Stimulated activated naive B cell treated with anti-CD40 and anti-IgM and Interleukin-4, amounts not matched to agents 10 μg/mL and 1 μg/mL and 100 μg/mL, for 72 hours (primary cell): Measurements from ENCODE around the gene UBTD2.
A peak's percentile ranks its signal among the peaks of the same experiment; 100 is the strongest.

Source experiments
- ATAC-seq, 2 donors: fragments of 150-1000 bp; cut with Tn5 transposase; replicated peaks; 2 replicates each; pipeline ENCODE4 v1.10.0; 2021; ENCODE audit warnings: moderate library complexity in 1 of 2
- DNase-seq: peaks from one replicate; pipeline ENCODE4 v3.0.0; 2021
- H3K27ac Mint-ChIP-seq: one replicate; pipeline ENCODE4 v1.8.0; 2022; ENCODE audit warnings: mild to moderate bottlenecking, mixed read lengths
- H3K27me3 Mint-ChIP-seq, 2 donors: one replicate each; pipeline ENCODE4 v1.8.0; 2022; ENCODE audit warnings: mixed read lengths in 2 of 2
- H3K36me3 Mint-ChIP-seq, 2 donors: one replicate each; pipeline ENCODE4 v1.8.0; 2022; ENCODE audit warnings: mixed read lengths in 2 of 2, mild to moderate bottlenecking in 1 of 2
- H3K4me1 Mint-ChIP-seq, 2 donors: one replicate each; pipeline ENCODE4 v1.8.0; 2022; ENCODE audit warnings: mixed read lengths in 2 of 2, mild to moderate bottlenecking in 1 of 2
- H3K4me3 Mint-ChIP-seq, 2 donors: one replicate each; pipeline ENCODE4 v1.8.0; 2022; ENCODE audit warnings: mild to moderate bottlenecking in 2 of 2, mixed read lengths in 2 of 2, moderate library complexity in 1 of 2
- H3K9me3 Mint-ChIP-seq, 2 donors: one replicate each; pipeline ENCODE4 v1.8.0; 2022; ENCODE audit warnings: mixed read lengths in 2 of 2, mild to moderate bottlenecking in 1 of 2

UBTD2 gene

GRCh38 chr5:172282272-172283019, 1.1 kb downstream of the UBTD2 start:
- Mint-ChIP-seq H3K4me1 (peaks cover 6 to 38% of the 10 kb centered on the region in 2 donors), H3K27me3 (no peaks in the 10 kb centered on the region), H3K9me3 (peaks cover 0 to 1% of the 10 kb centered on the region in 2 donors), H3K36me3 (peaks cover 10 to 15% of the 10 kb centered on the region in 2 donors), H3K27ac (peak overlapping the region; percentile 91), H3K4me3 (peak overlapping the region; percentile 92 to 94)
- ATAC-seq (no peak), DNase-seq (no peak)

DNA sequence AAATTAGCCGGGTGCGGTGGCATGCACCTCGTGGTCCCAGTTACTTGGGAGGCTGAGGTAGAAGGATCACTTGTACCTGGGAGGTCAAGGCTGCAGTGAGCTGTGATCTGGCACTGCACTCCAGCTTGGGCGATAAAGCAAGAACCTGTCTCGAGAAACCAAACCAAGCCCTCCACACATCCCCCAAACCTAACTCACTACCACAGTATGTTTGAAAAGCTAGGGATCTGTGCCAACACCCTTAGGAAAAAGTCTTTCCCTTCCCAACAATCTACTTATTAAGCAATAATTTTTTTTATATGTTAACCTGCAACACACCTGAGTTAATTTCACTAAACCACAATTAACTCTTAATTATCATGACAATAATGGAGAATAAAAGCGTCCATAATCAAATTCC, 2.2 kb downstream of the UBTD2 start:
- Mint-ChIP-seq H3K27me3 (no peaks in the 10 kb centered on the region), H3K4me1 (peaks cover 10 to 49% of the 10 kb centered on the region in 2 donors), H3K27ac (peak overlapping the region; percentile 31), H3K36me3 (peaks cover 11 to 22% of the 10 kb centered on the region in 2 donors), H3K9me3 (peaks cover 0 to 1% of the 10 kb centered on the region in 2 donors), H3K4me3 (peak overlapping the region; percentile 23 to 61)
- ATAC-seq: no peak
- DNase-seq: no peak

- Mint-ChIP-seq H3K36me3 (peaks cover 13 to 26% of the 10 kb centered on the region in 2 donors), H3K27ac (no peak overlapping the region), H3K9me3 (peaks cover 0 to 1% of the 10 kb centered on the region in 2 donors), H3K4me1 (peaks cover 13 to 53% of the 10 kb centered on the region in 2 donors), H3K4me3 (no peak overlapping the region), H3K27me3 (no peaks in the 10 kb centered on the region)
- no peak for ATAC-seq
- no peak for DNase-seq
Measured at GRCh38 chr5:172280929-172281328, 2.6 kb downstream of the UBTD2 start.

GRCh38 chr5:172280317-172280716, 3.2 kb downstream of the UBTD2 start:
- Mint-ChIP-seq H3K4me3 (no peak overlapping the region), H3K9me3 (peaks cover 0 to 1% of the 10 kb centered on the region in 2 donors), H3K4me1 (peaks cover 19 to 59% of the 10 kb centered on the region in 2 donors), H3K27ac (no peak overlapping the region), H3K27me3 (no peaks in the 10 kb centered on the region), H3K36me3 (peaks cover 13 to 32% of the 10 kb centered on the region in 2 donors)
- DNase-seq: no peak
- no peak for ATAC-seq

- Mint-ChIP-seq H3K4me1 (peaks cover 28 to 66% of the 10 kb centered on the region in 2 donors), H3K27me3 (no peaks in the 10 kb centered on the region), H3K9me3 (peaks cover 0 to 1% of the 10 kb centered on the region in 2 donors), H3K4me3 (no peak overlapping the region), H3K27ac (no peak overlapping the region), H3K36me3 (peaks cover 16 to 36% of the 10 kb centered on the region in 2 donors)
- no peak for DNase-seq
- no peak for ATAC-seq
Measured at GRCh38 chr5:172278356-172278755, 5.2 kb downstream of the UBTD2 start.

GRCh38 chr5:172276214-172276613, 7.3 kb downstream of the UBTD2 start:
- H3K36me3 Mint-ChIP-seq: peaks cover 16 to 41% of the 10 kb centered on the region in 2 donors
- H3K9me3 Mint-ChIP-seq: peaks cover 0 to 1% of the 10 kb centered on the region in 2 donors
- no peak for ATAC-seq
- H3K4me1 Mint-ChIP-seq: peaks cover 24 to 57% of the 10 kb centered on the region in 2 donors
- peak overlapping the region; percentile 21 for H3K27ac Mint-ChIP-seq
- no peak for DNase-seq
- no peak overlapping the region for H3K4me3 Mint-ChIP-seq
- no peaks in the 10 kb centered on the region for H3K27me3 Mint-ChIP-seq

- Mint-ChIP-seq H3K27me3 (no peaks in the 10 kb centered on the region), H3K4me1 (peaks cover 24 to 63% of the 10 kb centered on the region in 2 donors), H3K36me3 (peaks cover 18 to 41% of the 10 kb centered on the region in 2 donors), H3K4me3 (peak overlapping the region; percentile 17 to 26), H3K9me3 (peaks cover 0 to 1% of the 10 kb centered on the region in 2 donors), H3K27ac (peak overlapping the region; percentile 52)
- ATAC-seq (peak; percentile 88 to 90), DNase-seq (peak; percentile 31)
Measured at GRCh38 chr5:172274951-172275753, 8.4 kb downstream of the UBTD2 start.

DNA sequence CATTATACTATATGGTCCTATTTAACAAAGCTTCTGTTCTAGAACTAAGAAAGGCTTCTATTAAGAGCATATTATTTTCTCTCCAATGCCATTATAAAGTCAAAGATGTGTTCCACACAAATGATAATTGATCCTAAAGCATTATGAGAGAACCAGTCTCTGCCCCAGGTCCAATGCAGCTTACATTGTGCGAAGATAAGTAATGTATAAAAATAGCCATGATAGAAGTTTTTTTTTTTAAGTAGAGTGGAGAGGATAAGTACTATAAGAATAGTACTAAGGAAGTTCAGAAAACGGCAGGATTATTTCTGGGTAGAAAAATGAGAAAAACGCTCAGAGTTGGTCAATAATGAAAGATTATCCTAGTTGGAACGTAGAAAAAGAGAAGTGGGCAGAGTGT, 15.6 kb downstream of the UBTD2 start:
- DNase-seq (no peak), ATAC-seq (no peak)
- peaks cover 0 to 3% of the 10 kb centered on the region in 2 donors for H3K9me3 Mint-ChIP-seq
- H3K36me3 Mint-ChIP-seq: peaks cover 14 to 20% of the 10 kb centered on the region in 2 donors
- no peak overlapping the region for H3K4me3 Mint-ChIP-seq
- no peaks in the 10 kb centered on the region for H3K27me3 Mint-ChIP-seq
- no peak overlapping the region for H3K27ac Mint-ChIP-seq
- peaks cover 17 to 35% of the 10 kb centered on the region in 2 donors for H3K4me1 Mint-ChIP-seq

DNA sequence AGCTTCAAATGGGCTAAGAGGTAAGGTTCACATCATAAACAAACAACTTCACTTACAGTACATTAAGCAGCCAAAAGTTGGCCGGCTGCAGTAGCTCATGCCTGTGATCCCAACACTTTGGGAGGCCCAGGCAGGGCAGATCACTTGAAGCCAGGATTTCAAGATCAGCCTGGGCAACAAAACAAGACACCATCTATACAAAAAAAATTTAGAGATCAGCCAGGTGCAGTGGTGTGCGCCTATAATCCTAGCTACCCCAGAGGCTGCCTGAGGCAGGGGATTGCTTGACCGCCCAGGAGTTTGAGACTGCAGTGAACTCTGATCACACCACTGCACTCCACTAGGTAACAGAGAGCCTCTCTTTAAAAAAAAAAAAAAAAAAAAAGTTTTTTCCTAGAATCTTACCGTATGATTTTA, 16.9 kb downstream of the UBTD2 start:
- H3K27ac Mint-ChIP-seq: no peak overlapping the region

GRCh38 chr5:172266071-172266675, 17.4 kb downstream of the UBTD2 start:
- Mint-ChIP-seq H3K4me1 (peaks cover 15 to 25% of the 10 kb centered on the region in 2 donors), H3K27me3 (no peaks in the 10 kb centered on the region), H3K4me3 (no peak overlapping the region), H3K36me3 (peaks cover 14 to 18% of the 10 kb centered on the region in 2 donors), H3K27ac (no peak overlapping the region), H3K9me3 (peaks cover 0 to 3% of the 10 kb centered on the region in 2 donors)
- no peak for DNase-seq
- ATAC-seq: no peak

More for the DNA sequence above, 16.9 kb downstream of the UBTD2 start:
- Mint-ChIP-seq H3K4me3 (no peak overlapping the region), H3K4me1 (peaks cover 15 to 29% of the 10 kb centered on the region in 2 donors), H3K27me3 (no peaks in the 10 kb centered on the region), H3K9me3 (peaks cover 0 to 3% of the 10 kb centered on the region in 2 donors), H3K36me3 (peaks cover 14 to 16% of the 10 kb centered on the region in 2 donors)
- ATAC-seq (no peak), DNase-seq (no peak)

GRCh38 chr5:172264815-172265395, 18.7 kb downstream of the UBTD2 start:
- H3K4me1 Mint-ChIP-seq: peaks cover 15 to 20% of the 10 kb centered on the region in 2 donors
- no peaks in the 10 kb centered on the region for H3K27me3 Mint-ChIP-seq
- ATAC-seq (no peak), DNase-seq (no peak)
- H3K9me3 Mint-ChIP-seq: peaks cover 0 to 3% of the 10 kb centered on the region in 2 donors
- peaks cover 14 to 25% of the 10 kb centered on the region in 2 donors for H3K36me3 Mint-ChIP-seq
- H3K27ac Mint-ChIP-seq: no peak overlapping the region
- no peak overlapping the region for H3K4me3 Mint-ChIP-seq

- DNase-seq (no peak), ATAC-seq (no peak)
- Mint-ChIP-seq H3K27me3 (no peaks in the 10 kb centered on the region), H3K36me3 (peaks cover 51 to 63% of the 10 kb centered on the region in 2 donors), H3K4me3 (no peak overlapping the region), H3K9me3 (peaks cover 17 to 21% of the 10 kb centered on the region in 2 donors), H3K4me1 (no peaks in the 10 kb centered on the region), H3K27ac (peak overlapping the region; percentile 42)
Measured at GRCh38 chr5:172255444-172255843, 28.1 kb downstream of the UBTD2 start.

DNA sequence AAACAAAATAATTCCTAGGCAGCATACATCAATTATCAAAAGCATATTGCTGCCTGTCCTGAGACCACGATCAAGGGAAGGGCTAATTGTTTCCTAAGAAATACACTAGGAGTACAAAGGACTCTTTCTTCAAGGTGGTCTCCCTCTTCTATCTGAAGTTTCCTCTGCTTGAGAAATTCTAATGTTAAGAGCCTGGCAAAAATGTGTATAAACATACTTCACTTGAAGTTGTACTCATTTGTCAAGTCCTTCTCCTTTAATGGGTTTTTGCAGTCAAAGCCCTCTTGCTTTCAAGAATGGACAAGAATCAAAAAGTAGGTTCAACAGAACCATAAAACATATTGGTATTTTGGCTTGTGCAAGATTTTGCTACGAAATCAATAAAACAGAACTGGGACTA, 31.1 kb downstream of the UBTD2 start:
- no peaks in the 10 kb centered on the region for H3K27me3 Mint-ChIP-seq
- DNase-seq: no peak
- no peak overlapping the region for H3K27ac Mint-ChIP-seq
- peaks cover 17 to 20% of the 10 kb centered on the region in 2 donors for H3K9me3 Mint-ChIP-seq
- H3K4me1 Mint-ChIP-seq: peaks cover 5 to 11% of the 10 kb centered on the region in 2 donors
- H3K4me3 Mint-ChIP-seq: no peak overlapping the region
- ATAC-seq: no peak
- peaks cover 53 to 65% of the 10 kb centered on the region in 2 donors for H3K36me3 Mint-ChIP-seq

GRCh38 chr5:172251419-172251818, 32.1 kb downstream of the UBTD2 start:
- ATAC-seq: no peak
- Mint-ChIP-seq H3K36me3 (peaks cover 53 to 65% of the 10 kb centered on the region in 2 donors), H3K4me1 (peaks cover 8 to 17% of the 10 kb centered on the region in 2 donors), H3K27ac (no peak overlapping the region), H3K27me3 (no peaks in the 10 kb centered on the region), H3K4me3 (no peak overlapping the region), H3K9me3 (peaks cover 13% of the 10 kb centered on the region in 2 donors)
- no peak for DNase-seq
